ENCODE measurements around the gene VAMP1. TPM values are rescaled to one million over a fixed set of nuclear protein-coding genes. Genes with fewer than 3 reads are reported as not detected.

The VAMP1 gene
- total and polyA plus RNA-seq, 4 donors, result 4.7 to 14.1 (median 6.3) TPM

DNA sequence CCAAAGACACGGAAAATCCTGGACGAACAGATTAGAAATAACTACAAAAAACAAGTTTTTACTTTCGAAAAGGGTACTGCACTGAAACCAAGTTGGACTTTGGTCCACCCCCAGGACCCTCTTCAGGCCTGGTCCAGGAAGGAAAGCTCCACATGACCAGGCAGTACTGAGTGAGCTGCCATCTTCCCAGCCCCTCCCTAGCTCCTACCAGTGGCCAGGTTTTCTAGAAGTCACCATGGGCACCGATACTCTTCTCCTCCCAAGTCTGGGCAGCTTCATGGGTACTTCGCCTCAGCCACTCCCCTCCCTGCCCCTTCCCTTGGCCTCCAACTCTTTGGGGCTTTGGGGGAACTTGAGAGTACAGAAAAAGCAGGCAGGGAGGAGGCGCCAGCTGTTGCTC is 6.6 kb downstream of the VAMP1 start:
- ATAC-seq (ENCODE audit: insufficient read depth, low FRiP score) (no peak), DNase-seq (no peak)
- TF ChIP-seq, protein P1, sequence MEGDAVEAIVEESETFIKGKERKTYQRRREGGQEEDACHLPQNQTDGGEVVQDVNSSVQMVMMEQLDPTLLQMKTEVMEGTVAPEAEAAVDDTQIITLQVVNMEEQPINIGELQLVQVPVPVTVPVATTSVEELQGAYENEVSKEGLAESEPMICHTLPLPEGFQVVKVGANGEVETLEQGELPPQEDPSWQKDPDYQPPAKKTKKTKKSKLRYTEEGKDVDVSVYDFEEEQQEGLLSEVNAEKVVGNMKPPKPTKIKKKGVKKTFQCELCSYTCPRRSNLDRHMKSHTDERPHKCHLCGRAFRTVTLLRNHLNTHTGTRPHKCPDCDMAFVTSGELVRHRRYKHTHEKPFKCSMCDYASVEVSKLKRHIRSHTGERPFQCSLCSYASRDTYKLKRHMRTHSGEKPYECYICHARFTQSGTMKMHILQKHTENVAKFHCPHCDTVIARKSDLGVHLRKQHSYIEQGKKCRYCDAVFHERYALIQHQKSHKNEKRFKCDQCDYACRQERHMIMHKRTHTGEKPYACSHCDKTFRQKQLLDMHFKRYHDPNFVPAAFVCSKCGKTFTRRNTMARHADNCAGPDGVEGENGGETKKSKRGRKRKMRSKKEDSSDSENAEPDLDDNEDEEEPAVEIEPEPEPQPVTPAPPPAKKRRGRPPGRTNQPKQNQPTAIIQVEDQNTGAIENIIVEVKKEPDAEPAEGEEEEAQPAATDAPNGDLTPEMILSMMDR (IDR thresholded peaks at IDR 0.05; ENCODE audit: control extremely low read depth, extremely low read depth), result no peak
- H3K36me3 ChIP-seq (ENCODE audit: control insufficient read depth in 4 of 4, insufficient read depth in 4 of 4, low read length in 4 of 4), result peaks cover 0 to 44% (median 35%) of the 10 kb centered on the region in 4 donors
- no peaks in the 10 kb centered on the region for H3K27me3 ChIP-seq (ENCODE audit: control insufficient read depth in 3 of 3, insufficient read depth in 3 of 3, low read length in 2 of 3)
- H3K4me1 ChIP-seq (ENCODE audit: control insufficient read depth in 5 of 5, insufficient read depth in 5 of 5, low read length in 5 of 5), result peaks cover 0 to 5% (median under 1%) of the 10 kb centered on the region in 5 donors
- no peak overlapping the region for H3K4me3 ChIP-seq
- no peak overlapping the region for H3K27ac ChIP-seq (ENCODE audit: low read depth in 1 of 2, low read length in 1 of 2)
- no peak overlapping the region for H3K9ac ChIP-seq (ENCODE audit: insufficient read depth in 1 of 2, low read length in 2 of 2)
- no peaks in the 10 kb centered on the region for H3K9me3 ChIP-seq (ENCODE audit: control insufficient read depth in 4 of 4, insufficient read depth in 3 of 4, low read length in 3 of 4)
- whole genome bisulfite sequencing, 2 donors, result 84 to 87% methylated on average over 6 of the region's 6 CpGs

DNA sequence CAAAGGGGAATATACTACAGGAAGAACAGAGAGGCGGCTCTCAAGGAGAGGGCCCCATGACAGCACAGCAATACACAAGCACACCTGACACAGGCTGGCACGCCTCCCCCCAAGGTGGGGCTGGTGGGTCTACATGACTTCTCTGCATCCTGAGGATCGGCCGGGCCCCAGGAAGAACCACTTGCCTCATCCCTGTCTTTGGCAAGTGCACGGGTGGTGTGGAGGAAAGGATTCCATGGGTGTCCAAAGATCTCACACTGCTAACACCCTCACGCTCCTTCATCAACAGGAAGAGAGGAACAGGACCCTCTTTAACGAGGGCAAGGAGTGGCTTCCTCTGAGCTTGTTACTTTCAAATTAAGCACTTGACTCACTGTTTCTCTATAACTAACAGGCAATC is 7.3 kb downstream of the VAMP1 start:
- no peak overlapping the region for H3K4me3 ChIP-seq
- H3K27me3 ChIP-seq (ENCODE audit: control insufficient read depth in 3 of 3, insufficient read depth in 3 of 3, low read length in 2 of 3), result no peaks in the 10 kb centered on the region
- H3K4me1 ChIP-seq (ENCODE audit: control insufficient read depth in 5 of 5, insufficient read depth in 5 of 5, low read length in 5 of 5), result peaks cover 0 to 5% (median 0%) of the 10 kb centered on the region in 5 donors
- DNase-seq (no peak), ATAC-seq (ENCODE audit: insufficient read depth, low FRiP score) (no peak)
- H3K9me3 ChIP-seq (ENCODE audit: control insufficient read depth in 4 of 4, insufficient read depth in 3 of 4, low read length in 3 of 4), result no peaks in the 10 kb centered on the region
- H3K9ac ChIP-seq (ENCODE audit: insufficient read depth in 1 of 2, low read length in 2 of 2), result no peak overlapping the region
- peaks cover 0 to 50% (median 36%) of the 10 kb centered on the region in 4 donors for H3K36me3 ChIP-seq (ENCODE audit: control insufficient read depth in 4 of 4, insufficient read depth in 4 of 4, low read length in 4 of 4)
- H3K27ac ChIP-seq (ENCODE audit: low read depth in 1 of 2, low read length in 1 of 2), result peak overlapping the region in 1 of 2 donors; percentile 28
- TF ChIP-seq, protein P1 (IDR thresholded peaks at IDR 0.05; ENCODE audit: control extremely low read depth, extremely low read depth), result no peak
- 26 to 46% methylated on average over 7 of the region's 7 CpGs for WGBS, 2 donors

DNA sequence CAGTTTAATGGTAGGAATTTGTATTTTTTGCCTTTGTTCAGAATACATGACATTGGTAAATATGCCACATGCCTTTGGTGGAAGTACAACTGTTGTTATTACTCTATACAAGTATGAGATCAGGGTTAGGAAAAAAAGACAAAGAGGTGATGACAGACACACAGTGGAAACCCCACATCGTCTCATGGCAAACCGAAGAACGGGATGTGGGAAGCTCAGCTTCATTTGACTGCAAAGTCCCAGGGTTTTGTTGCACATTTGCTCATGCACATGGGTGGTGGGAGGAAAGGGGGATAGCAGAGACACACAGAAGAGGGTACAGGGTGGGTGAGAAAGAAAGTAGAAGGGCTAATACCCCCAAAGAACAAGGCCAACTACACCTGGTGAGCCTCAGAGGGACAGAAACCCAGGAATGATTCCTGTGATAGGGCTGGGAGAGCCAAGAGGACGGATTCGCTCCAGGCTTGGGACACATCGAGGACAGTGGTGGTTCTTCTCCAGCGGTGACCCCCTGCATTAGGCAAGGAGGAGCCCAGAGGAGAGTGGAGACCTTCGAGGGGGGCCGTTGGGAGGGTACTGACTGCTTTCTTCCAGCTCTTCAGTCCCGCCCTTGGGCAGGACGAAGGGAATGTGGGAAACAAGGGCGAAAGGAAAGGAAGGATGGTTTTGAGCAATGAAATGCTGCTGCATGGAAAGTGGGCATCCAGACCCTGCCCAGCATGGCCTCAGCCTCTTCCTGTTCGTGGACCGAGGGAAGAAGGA is 8.1 kb downstream of the VAMP1 start:
- TF ChIP-seq, protein P1 (IDR thresholded peaks at IDR 0.05; ENCODE audit: control extremely low read depth, extremely low read depth), result no peak
- no peak overlapping the region for H3K9ac ChIP-seq (ENCODE audit: insufficient read depth in 1 of 2, low read length in 2 of 2)
- 73 to 78% methylated on average over 14 of the region's 14 CpGs for WGBS, 2 donors
- ATAC-seq (ENCODE audit: insufficient read depth, low FRiP score) (no peak), DNase-seq (no peak)
- H3K36me3 ChIP-seq (ENCODE audit: control insufficient read depth in 4 of 4, insufficient read depth in 4 of 4, low read length in 4 of 4), result peaks cover 3 to 56% (median 36%) of the 10 kb centered on the region in 4 donors
- no peaks in the 10 kb centered on the region for H3K27me3 ChIP-seq (ENCODE audit: control insufficient read depth in 3 of 3, insufficient read depth in 3 of 3, low read length in 2 of 3)
- no peaks in the 10 kb centered on the region for H3K9me3 ChIP-seq (ENCODE audit: control insufficient read depth in 4 of 4, insufficient read depth in 3 of 4, low read length in 3 of 4)
- H3K4me1 ChIP-seq (ENCODE audit: control insufficient read depth in 5 of 5, insufficient read depth in 5 of 5, low read length in 5 of 5), result peaks cover 0 to 5% (median 0%) of the 10 kb centered on the region in 5 donors
- H3K27ac ChIP-seq (ENCODE audit: low read depth in 1 of 2, low read length in 1 of 2), result peak overlapping the region in 1 of 2 donors; percentile 84
- no peak overlapping the region for H3K4me3 ChIP-seq
